BE2C (cell line): ENCODE measurements around the gene NPAS3.

Experiments used
- DNase-seq: peaks from one replicate; pipeline ENCODE4 v3.0.0-alpha.2; 2020
- H3K27me3 ChIP-seq: fragments of 250-450 bp; sonication (Bioruptor Pico); 2 replicates; pipeline ENCODE4 v1.5.1; 2020; ENCODE audit warnings: mild to moderate bottlenecking
- H3K36me3 ChIP-seq: fragments of 250-450 bp; sonication (Bioruptor Pico); 2 replicates; pipeline ENCODE4 v1.5.1; 2020; ENCODE audit warnings: mild to moderate bottlenecking
- H3K4me1 ChIP-seq: fragments of 250-450 bp; sonication (Bioruptor Pico); 2 replicates; pipeline ENCODE4 v1.5.1; 2020
- H3K4me3 ChIP-seq: 2 replicates; pipeline ENCODE4 v1.5.1; 2011; ENCODE audit warnings: low read depth, low read length
- H3K9me3 ChIP-seq: fragments of 250-450 bp; sonication (Bioruptor Pico); 2 replicates; pipeline ENCODE4 v1.5.1; 2020
- CTCF ChIP-seq: IDR thresholded peaks from 2 replicates; pipeline ENCODE4 v1.5.1; 2012; ENCODE audit warnings: mild to moderate bottlenecking, low read depth, low read length

The NPAS3 gene

GRCh38 chr14:33678005-33678404 lies 739.3 kb downstream of the NPAS3 start:
- no peaks in the 10 kb centered on the region for H3K27me3 ChIP-seq
- peaks cover 10% of the 10 kb centered on the region for H3K4me1 ChIP-seq
- no peak overlapping the region for H3K4me3 ChIP-seq
- peak; percentile 8 for DNase-seq
- no peak for TF ChIP-seq CTCF
- H3K36me3 ChIP-seq: no peaks in the 10 kb centered on the region
- no peaks in the 10 kb centered on the region for H3K9me3 ChIP-seq

GRCh38 chr14:33679025-33679424 lies 740.3 kb downstream of the NPAS3 start:
- Histone ChIP-seq H3K4me3 (no peak overlapping the region), H3K4me1 (peaks cover 10% of the 10 kb centered on the region)

GRCh38 chr14:33679461-33680225 lies 741.0 kb downstream of the NPAS3 start:
- H3K4me1 ChIP-seq: peaks cover 10% of the 10 kb centered on the region
- H3K27me3 ChIP-seq: no peaks in the 10 kb centered on the region
- H3K4me3 ChIP-seq: no peak overlapping the region
- no peaks in the 10 kb centered on the region for H3K9me3 ChIP-seq
- H3K36me3 ChIP-seq: no peaks in the 10 kb centered on the region
- DNase-seq: no peak
- TF ChIP-seq CTCF: no peak

More at GRCh38 chr14:33679025-33679424, 740.3 kb downstream of the NPAS3 start:
- no peak for TF ChIP-seq CTCF
- Histone ChIP-seq H3K9me3 (no peaks in the 10 kb centered on the region), H3K27me3 (no peaks in the 10 kb centered on the region), H3K36me3 (no peaks in the 10 kb centered on the region)
- no peak for DNase-seq

GRCh38 chr14:33680873-33681272 lies 742.2 kb downstream of the NPAS3 start:
- TF ChIP-seq CTCF: no peak
- Histone ChIP-seq H3K4me3 (no peak overlapping the region), H3K9me3 (no peaks in the 10 kb centered on the region), H3K4me1 (peaks cover 6% of the 10 kb centered on the region), H3K36me3 (no peaks in the 10 kb centered on the region), H3K27me3 (no peaks in the 10 kb centered on the region)
- no peak for DNase-seq

GRCh38 chr14:33682760-33683159 lies 744.1 kb downstream of the NPAS3 start:
- no peak for TF ChIP-seq CTCF
- no peaks in the 10 kb centered on the region for H3K27me3 ChIP-seq
- DNase-seq: no peak
- no peak overlapping the region for H3K4me3 ChIP-seq
- no peaks in the 10 kb centered on the region for H3K9me3 ChIP-seq
- no peaks in the 10 kb centered on the region for H3K36me3 ChIP-seq
- H3K4me1 ChIP-seq: no peaks in the 10 kb centered on the region

- no peak overlapping the region for H3K4me3 ChIP-seq
- no peaks in the 10 kb centered on the region for H3K27me3 ChIP-seq
- DNase-seq: no peak
- no peaks in the 10 kb centered on the region for H3K36me3 ChIP-seq
- H3K4me1 ChIP-seq: no peaks in the 10 kb centered on the region
- no peak for TF ChIP-seq CTCF
- H3K9me3 ChIP-seq: no peaks in the 10 kb centered on the region
These were observed 746.3 kb downstream of the NPAS3 start for GRCh38 chr14:33685026-33685425.
